ENCODE results near the gene LRIG2. TPM values are rescaled to one million over a fixed set of nuclear protein-coding genes. Genes with fewer than 3 reads are reported as not detected.
A peak's percentile ranks its signal among the peaks of the same experiment; 100 is the strongest.

LRIG2 gene
- total and polyA plus RNA-seq, 2 of the 4 experiments (the other 2 are of a cell fraction) = 4.3 to 9.0 TPM

- H3K4me3 ChIP-seq (ENCODE audit: insufficient read depth, low read depth, low read length) = peak overlapping the region; percentile 85
- no peak overlapping the region for H4K5ac ChIP-seq (ENCODE audit: low read depth, low read length)
- peak overlapping the region; percentile 42 for H3K23ac ChIP-seq (ENCODE audit: low read depth, low read length)
- peak overlapping the region; percentile 99 for H3K4me2 ChIP-seq (ENCODE audit: low read depth, low read length)
- no peak overlapping the region for H3K4ac ChIP-seq (ENCODE audit: low read depth, low read length)
- H4K91ac ChIP-seq (ENCODE audit: insufficient read depth, low read depth, low read length) = no peak overlapping the region
- H3K56ac ChIP-seq (ENCODE audit: extremely low read depth, insufficient read depth, low read length) = peak overlapping the region; percentile 85; the same call in 1 of the 2 replicates
- intact Hi-C loops (cut with micrococcal nuclease) = loop anchor here (5.0 kb wide), 1 partner anchor 603 kb away; no protein-coding TSS in a partner anchor
- H2BK20ac ChIP-seq (ENCODE audit: low read depth, low read length) = no peak overlapping the region
- no peak overlapping the region for H2BK15ac ChIP-seq (ENCODE audit: low read depth, low read length)
- dilution Hi-C loops (cut with HindIII; ENCODE audit: low sequenced_read_pairs, unreplicated experiment) = no loop called here
- no peak overlapping the region for H3K27ac ChIP-seq (ENCODE audit: insufficient read depth, low read length)
- no peak overlapping the region for H3K18ac ChIP-seq (ENCODE audit: low read depth, low read length)
- ATAC-seq (ENCODE audit: low read depth) (no peak), DNase-seq (no peak)
- H3K14ac ChIP-seq (replicated peaks; ENCODE audit: low read depth, low read length) = no peak overlapping the region
- H2BK5ac ChIP-seq (ENCODE audit: low read depth, low read length, poor library complexity, severe bottlenecking) = no peak overlapping the region
- no peak overlapping the region for H2AFZ ChIP-seq (replicated peaks; ENCODE audit: low read length, poor library complexity)
- H3K4me1 ChIP-seq (ENCODE audit: control insufficient read depth, insufficient read depth, low read length) = no peaks in the 10 kb centered on the region; the same call in 1 of the 2 replicates
- peaks cover 7% of the 10 kb centered on the region for H3K36me3 ChIP-seq (ENCODE audit: control insufficient read depth, insufficient read depth, low read length)
- H3K9me1 ChIP-seq (ENCODE audit: insufficient read depth, low read length) = no peaks in the 10 kb centered on the region
- H2AK5ac ChIP-seq (ENCODE audit: low read depth, low read length) = no peak overlapping the region
- H3K79me1 ChIP-seq (ENCODE audit: low read depth in 1 of 2, low read length in 2 of 2) = peaks cover 0 to 15% of the 10 kb centered on the region in 2 experiments; a peak in 3 of 4 replicates
- no peak overlapping the region for H4K8ac ChIP-seq (ENCODE audit: low read depth in 2 of 2, low read length in 2 of 2)
- H2BK120ac ChIP-seq (ENCODE audit: low read depth, low read length) = no peak overlapping the region
- H2AK9ac ChIP-seq (replicated peaks; ENCODE audit: low read depth, low read length, poor library complexity) = no peak overlapping the region
- in situ Hi-C loops (cut with MboI; ENCODE audit: low sequenced_read_pairs) = no loop called here
- ChIA-PET POLR2A (ENCODE audit: unreplicated experiment) (no interaction called here), CTCF (interaction anchor here (0.7 to 2.1 kb wide), 3 partner anchors 12 to 359 kb away, joined by 3 to 15 read pairs (median 13); partner anchors contain the start of gene PPM1J)
- no peak overlapping the region; the same call in 1 of the 2 replicates for H3K9ac ChIP-seq (ENCODE audit: low read depth, low read length)
- H3K9me3 ChIP-seq (ENCODE audit: control insufficient read depth, insufficient read depth, low read length) = no peaks in the 10 kb centered on the region
- TF ChIP-seq RFX5 (IDR thresholded peaks at IDR 0.05; ENCODE audit: low read depth, low read length) (no peak), POLR2A (IDR thresholded peaks at IDR 0.05; ENCODE audit: low read depth, low read length) (no peak), MXI1 (IDR thresholded peaks at IDR 0.05; ENCODE audit: borderline replicate concordance, low read depth, low read length) (no peak), CEBPB (IDR thresholded peaks at IDR 0.05; ENCODE audit: low read depth, low read length) (no peak), ELK1 (IDR thresholded peaks at IDR 0.05; ENCODE audit: borderline replicate concordance, low read depth, low read length) (no peak), RCOR1 (IDR thresholded peaks at IDR 0.05; ENCODE audit: insufficient replicate concordance, low read length) (no peak), RAD21 (IDR thresholded peaks at IDR 0.05; ENCODE audit: low read length) (no peak), CTCF (conservative IDR thresholded peaks at IDR 0.05; ENCODE audit: low read depth, low read length) (no peak), SMC3 (IDR thresholded peaks at IDR 0.05; ENCODE audit: low read depth, low read length) (no peak), FOS (IDR thresholded peaks at IDR 0.05; ENCODE audit: low read depth, low read length) (no peak), CHD1 (IDR thresholded peaks at IDR 0.05; ENCODE audit: low read depth, low read length) (no peak), NFE2L2 (IDR thresholded peaks at IDR 0.05; ENCODE audit: low read depth, low read length) (no peak), MAFK (IDR thresholded peaks at IDR 0.05; ENCODE audit: low read depth, low read length) (no peak), BHLHE40 (IDR thresholded peaks at IDR 0.05; ENCODE audit: low read depth, low read length) (no peak)
- peaks cover 25% of the 10 kb centered on the region for H4K20me1 ChIP-seq (ENCODE audit: insufficient read depth, low read length)
- 84% methylated on average over 5 of the region's 6 CpGs; no CpG with 5 or more reads in 1 of the 2 experiments for WGBS, 2 experiments (ENCODE audit: extremely low coverage in 2 of 2, insufficient read length in 1 of 2)
- H3K27me3 ChIP-seq (ENCODE audit: control insufficient read depth, insufficient read depth, low read length) = no peaks in the 10 kb centered on the region
- no TSS peak for BruUV-seq (replicated peaks)
Measured at GRCh38 chr1:113074237-113074636, 1.2 kb downstream of the LRIG2 start.

Measured in IMR-90 (cell line).